Kidney (tissue), 14 donors: ENCODE measurements around the gene MAGEA11. TPM values are rescaled to one million over a fixed set of nuclear protein-coding genes. Genes with fewer than 3 reads are reported as not detected.
A peak's percentile ranks its signal among the peaks of the same experiment; 100 is the strongest.

Source experiments
- DNase-seq, 5 donors: peaks; one replicate each; pipeline ENCODE4 v3.0.0-alpha.2; 2013 to 2020
- FAIRE-seq: peaks from 2 replicates; lab custom pipeline; 2012; peaks lifted over from hg19 to GRCh38; lab: Jason Lieb, UNC
- H3K27ac ChIP-seq, 2 donors: one replicate each; pipeline ENCODE4 v1.7.0; 2013; ENCODE audit warnings: low read depth in 2 of 2, low read length in 2 of 2, inconsistent platforms in 1 of 2
- H3K27me3 ChIP-seq: one replicate; pipeline ENCODE4 v1.7.1; 2013; ENCODE audit warnings: low read length, inconsistent platforms; ENCODE audit not compliant: control insufficient read depth, insufficient read depth
- H3K36me3 ChIP-seq, 3 donors: one replicate each; pipeline versions ENCODE4 v1.7.0 to v1.7.1; 2013; ENCODE audit warnings: low read length in 3 of 3, control low read depth in 1 of 3, inconsistent platforms in 1 of 3; ENCODE audit not compliant: insufficient read depth in 3 of 3, control insufficient read depth in 2 of 3
- H3K4me1 ChIP-seq, 3 donors: one replicate each; pipeline versions ENCODE4 v1.7.0 to v1.7.1; 2013; ENCODE audit warnings: low read length in 3 of 3, inconsistent platforms in 1 of 3, low read depth in 1 of 3; ENCODE audit not compliant: control insufficient read depth in 2 of 3, insufficient read depth in 2 of 3
- H3K4me3 ChIP-seq, 3 donors: one replicate each; pipeline versions ENCODE4 v1.7.0 to v1.8.1; 2013; ENCODE audit warnings: low read length in 3 of 3, control low read depth in 1 of 3, inconsistent platforms in 1 of 3
- H3K9ac ChIP-seq, 3 donors: one replicate each; pipeline versions ENCODE4 v1.7.0 to v1.7.1; 2013; ENCODE audit warnings: low read length in 3 of 3, control low read depth in 1 of 3, inconsistent platforms in 1 of 3
- H3K9me3 ChIP-seq, 3 donors: one replicate each; pipeline versions ENCODE4 v1.7.0 to v1.7.1; 2013; ENCODE audit warnings: low read length in 3 of 3, control low read depth in 1 of 3, inconsistent platforms in 1 of 3; ENCODE audit not compliant: control insufficient read depth in 2 of 3, insufficient read depth in 1 of 3
- intact Hi-C: fragments of 100-400 bp; cut with DNase I; formaldehyde crosslinking; loops from one replicate; pipeline ENCODE4 v1.11.1; 2022
- polyA plus RNA-seq: library from polyadenylated mRNA; stranded (reverse); fragments of 350-450 nt; fragmentation: Illumina TruSeq; extraction: RNeasy Lipid Tissue Mini Kit (QIAGEN cat#74804); gene quantifications from one replicate; pipeline ENCODE4 v1.2.3, GENCODE V29; 2014; ENCODE audit warnings: low read depth, low replicate concordance; ENCODE audit not compliant: insufficient read depth
- total RNA-seq: library from RNA; stranded (reverse); fragmentation: NEBNext Ultra II Directional; extraction: Animal tissue kit (Norgen Biotek cat#: 25700); gene quantifications from one replicate; pipeline ENCODE4 v1.2.1, GENCODE V29; 2021
- TF ChIP-seq, protein P1 (sequence below): IDR thresholded peaks from 3 replicates; pipeline ENCODE4 v1.5.1; 2012; ENCODE audit warnings: mild to moderate bottlenecking, moderate library complexity, borderline replicate concordance; ENCODE audit not compliant: insufficient read depth; ENCODE audit errors: extremely low read depth
- donor health status: control.
- donor health status: control.
- donor health status: control.
- donor health status: control.
- donor health status: control.
- donor health status: DM: yes; HTN: yes; CAD: no.
- donor health status: Normal renal cell carcinoma (clear cell type).

Gene MAGEA11
- total and polyA plus RNA-seq, 2 donors from 2014 or later, result not detected

DNA sequence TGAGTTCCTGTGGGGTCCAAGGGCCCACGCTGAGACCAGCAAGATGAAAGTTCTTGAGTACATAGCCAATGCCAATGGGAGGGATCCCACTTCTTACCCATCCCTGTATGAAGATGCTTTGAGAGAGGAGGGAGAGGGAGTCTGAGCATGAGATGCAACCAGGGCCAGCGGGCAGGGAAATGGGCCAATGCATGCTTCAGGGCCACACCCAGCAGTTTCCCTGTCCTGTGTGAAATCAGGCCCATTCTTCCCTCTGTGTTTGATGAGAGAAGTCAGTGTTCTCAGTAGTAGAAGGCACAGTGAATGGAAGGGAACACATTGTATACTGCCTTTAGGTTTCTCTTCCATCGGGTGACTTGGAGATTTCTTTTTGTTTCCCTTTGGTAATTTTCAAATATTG is 4.8 kb downstream of the MAGEA11 start:
- Histone ChIP-seq H3K9me3 (no peaks in the 10 kb centered on the region), H3K9ac (no peak overlapping the region), H3K4me1 (no peaks in the 10 kb centered on the region), H3K36me3 (no peaks in the 10 kb centered on the region), H3K4me3 (no peak overlapping the region), H3K27ac (no peak overlapping the region), H3K27me3 (no peaks in the 10 kb centered on the region)
- intact Hi-C loops, result no loop called here
- FAIRE-seq (no peak), DNase-seq (peak in 1 of 5 donors; percentile 33)
- TF ChIP-seq, protein P1, sequence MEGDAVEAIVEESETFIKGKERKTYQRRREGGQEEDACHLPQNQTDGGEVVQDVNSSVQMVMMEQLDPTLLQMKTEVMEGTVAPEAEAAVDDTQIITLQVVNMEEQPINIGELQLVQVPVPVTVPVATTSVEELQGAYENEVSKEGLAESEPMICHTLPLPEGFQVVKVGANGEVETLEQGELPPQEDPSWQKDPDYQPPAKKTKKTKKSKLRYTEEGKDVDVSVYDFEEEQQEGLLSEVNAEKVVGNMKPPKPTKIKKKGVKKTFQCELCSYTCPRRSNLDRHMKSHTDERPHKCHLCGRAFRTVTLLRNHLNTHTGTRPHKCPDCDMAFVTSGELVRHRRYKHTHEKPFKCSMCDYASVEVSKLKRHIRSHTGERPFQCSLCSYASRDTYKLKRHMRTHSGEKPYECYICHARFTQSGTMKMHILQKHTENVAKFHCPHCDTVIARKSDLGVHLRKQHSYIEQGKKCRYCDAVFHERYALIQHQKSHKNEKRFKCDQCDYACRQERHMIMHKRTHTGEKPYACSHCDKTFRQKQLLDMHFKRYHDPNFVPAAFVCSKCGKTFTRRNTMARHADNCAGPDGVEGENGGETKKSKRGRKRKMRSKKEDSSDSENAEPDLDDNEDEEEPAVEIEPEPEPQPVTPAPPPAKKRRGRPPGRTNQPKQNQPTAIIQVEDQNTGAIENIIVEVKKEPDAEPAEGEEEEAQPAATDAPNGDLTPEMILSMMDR, result no peak

DNA sequence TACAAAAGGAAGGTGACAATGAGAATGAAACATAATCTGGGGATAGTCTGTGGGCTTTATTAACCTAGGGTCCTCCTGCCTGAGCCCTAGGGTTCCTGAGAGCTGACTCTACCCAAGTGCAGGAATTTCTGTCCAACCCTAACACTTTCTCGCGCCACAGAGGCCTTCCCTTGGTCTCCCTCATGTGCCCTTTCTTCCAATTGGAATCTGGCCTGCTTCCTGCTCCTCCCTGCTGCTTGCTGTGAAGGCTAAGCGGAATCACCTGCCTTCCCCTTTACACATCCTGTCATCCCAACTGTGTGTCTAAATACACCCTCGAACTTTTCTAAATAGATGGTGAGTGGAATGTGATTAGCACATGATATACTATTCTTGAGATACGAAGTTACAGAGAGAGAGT is 5.9 kb downstream of the MAGEA11 start:
- Histone ChIP-seq H3K9ac (no peak overlapping the region), H3K27ac (no peak overlapping the region), H3K4me3 (no peak overlapping the region), H3K4me1 (no peaks in the 10 kb centered on the region), H3K9me3 (no peaks in the 10 kb centered on the region), H3K36me3 (no peaks in the 10 kb centered on the region), H3K27me3 (no peaks in the 10 kb centered on the region)
- TF ChIP-seq, protein P1, result no peak
- DNase-seq, result no peak
- no peak for FAIRE-seq
- intact Hi-C loops, result no loop called here

DNA sequence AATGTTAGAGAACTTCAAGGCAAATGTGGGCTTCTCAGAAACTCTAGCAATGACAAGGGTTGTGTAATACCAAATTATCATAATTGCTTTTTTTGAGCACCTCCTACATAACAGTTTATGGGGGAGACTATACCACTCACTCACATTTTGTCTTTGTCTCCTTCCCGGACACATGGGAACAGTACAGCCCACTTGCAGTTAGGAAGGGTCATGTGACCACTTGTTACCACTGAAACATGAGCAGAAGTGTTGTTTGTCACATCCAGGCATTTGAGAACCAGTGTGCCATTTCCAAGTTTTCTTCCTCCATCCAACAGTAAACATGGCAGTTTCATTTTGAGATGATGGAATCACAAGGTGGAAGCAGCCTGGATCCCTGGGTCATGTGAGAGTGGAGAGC is 6.9 kb downstream of the MAGEA11 start:
- no peaks in the 10 kb centered on the region for H3K4me1 ChIP-seq
- DNase-seq (no peak), FAIRE-seq (no peak)
- no peaks in the 10 kb centered on the region for H3K36me3 ChIP-seq
- TF ChIP-seq, protein P1, result no peak
- no peak overlapping the region for H3K4me3 ChIP-seq
- H3K9me3 ChIP-seq, result no peaks in the 10 kb centered on the region
- intact Hi-C loops, result no loop called here
- no peaks in the 10 kb centered on the region for H3K27me3 ChIP-seq
- no peak overlapping the region for H3K27ac ChIP-seq
- H3K9ac ChIP-seq, result no peak overlapping the region
